Mesenchymal stem cell (in vitro differentiated cells and primary cell): ENCODE results near the gene SLC12A7.

Source experiments
- DNase-seq: peaks from one replicate; pipeline ENCODE4 v3.0.0-alpha.2; 2013
- H2AFZ ChIP-seq: one replicate; pipeline ENCODE4 v1.6.1; 2013; ENCODE audit warnings: low read depth, mild to moderate bottlenecking, control low read depth, inconsistent platforms, low read length, moderate library complexity
- H2AK5ac ChIP-seq: 2 replicates; pipeline ENCODE4 v1.6.1; 2013; ENCODE audit warnings: low read length, moderate library complexity, mild to moderate bottlenecking, inconsistent platforms; ENCODE audit not compliant: severe bottlenecking
- H2BK120ac ChIP-seq: one replicate; pipeline ENCODE4 v1.6.1; 2013; ENCODE audit warnings: low read depth, mild to moderate bottlenecking, inconsistent platforms, low read length, moderate library complexity
- H2BK12ac ChIP-seq, 2 experiments: one replicate each; pipeline ENCODE4 v1.6.1; 2013; ENCODE audit warnings: inconsistent platforms in 2 of 2, low read length in 2 of 2, mild to moderate bottlenecking in 2 of 2, moderate library complexity in 2 of 2, control low read depth in 1 of 2
- H2BK15ac ChIP-seq: one replicate; pipeline ENCODE4 v1.6.1; 2013; ENCODE audit warnings: mild to moderate bottlenecking, low read depth, inconsistent platforms; ENCODE audit not compliant: poor library complexity, severe bottlenecking
- H2BK5ac ChIP-seq: 2 replicates; pipeline ENCODE4 v1.6.1; 2013; ENCODE audit warnings: low read depth, mild to moderate bottlenecking, low read length, control low read depth, inconsistent platforms; ENCODE audit not compliant: poor library complexity, severe bottlenecking
- H3K14ac ChIP-seq, 2 experiments: one replicate each; pipeline ENCODE4 v1.6.1; 2013; ENCODE audit warnings: inconsistent platforms in 2 of 2, low read length in 2 of 2, control low read depth in 1 of 2, mild to moderate bottlenecking in 1 of 2, moderate library complexity in 1 of 2
- H3K18ac ChIP-seq, 2 experiments: one replicate each; pipeline ENCODE4 v1.6.1; 2013; ENCODE audit warnings: inconsistent platforms in 2 of 2, low read length in 2 of 2, control low read depth in 1 of 2, low read depth in 1 of 2, mild to moderate bottlenecking in 1 of 2
- H3K23ac ChIP-seq, 2 experiments: one replicate each; pipeline ENCODE4 v1.6.1; 2013; ENCODE audit warnings: inconsistent platforms in 2 of 2, low read length in 2 of 2, mild to moderate bottlenecking in 2 of 2, moderate library complexity in 2 of 2, control low read depth in 1 of 2
- H3K27ac ChIP-seq: 2 replicates; pipeline ENCODE4 v1.5.1; 2013; ENCODE audit warnings: mild to moderate bottlenecking, moderate library complexity, low read length, control low read depth, inconsistent platforms; ENCODE audit not compliant: poor library complexity, severe bottlenecking
- H3K27me3 ChIP-seq, 2 experiments: 2 replicates each; pipeline versions ENCODE4 v1.6.1 to v1.7.0; 2013; ENCODE audit warnings: low read length in 2 of 2, mild to moderate bottlenecking in 2 of 2, moderate library complexity in 2 of 2, control low read depth in 1 of 2, inconsistent platforms in 1 of 2; ENCODE audit not compliant: control insufficient read depth in 1 of 2, insufficient read depth in 1 of 2
- H3K36me3 ChIP-seq, 2 experiments: 2 replicates each; pipeline versions ENCODE4 v1.6.1 to v1.7.0; 2013; ENCODE audit warnings: low read length in 2 of 2, control low read depth in 1 of 2, inconsistent platforms in 1 of 2, low read depth in 1 of 2, mild to moderate bottlenecking in 1 of 2; ENCODE audit not compliant: insufficient read depth in 2 of 2, control insufficient read depth in 1 of 2
- H3K4ac ChIP-seq, 2 experiments: one replicate each; pipeline ENCODE4 v1.6.1; 2013; ENCODE audit warnings: inconsistent platforms in 2 of 2, low read length in 2 of 2, mild to moderate bottlenecking in 2 of 2, moderate library complexity in 2 of 2, control low read depth in 1 of 2, low read depth in 1 of 2
- H3K4me1 ChIP-seq: 2 replicates; pipeline ENCODE4 v1.6.1; 2013; ENCODE audit warnings: low read depth, low read length, control low read depth; ENCODE audit not compliant: control insufficient read depth, insufficient read depth
- H3K4me2 ChIP-seq: 2 replicates; pipeline ENCODE4 v1.6.1; 2013; ENCODE audit warnings: low read length, mild to moderate bottlenecking, inconsistent platforms; ENCODE audit not compliant: poor library complexity, severe bottlenecking
- H3K4me3 ChIP-seq, 2 experiments: 2 replicates each; pipeline versions ENCODE4 v1.5.1 to v1.7.0; 2013; ENCODE audit warnings: low read length in 2 of 2, mild to moderate bottlenecking in 2 of 2, control low read depth in 1 of 2, low read depth in 1 of 2; ENCODE audit not compliant: insufficient read depth in 1 of 2
- H3K79me1 ChIP-seq: replicated peaks from 2 replicates; pipeline ENCODE4 v1.6.1; 2013; ENCODE audit warnings: mild to moderate bottlenecking, control low read depth, low read length, inconsistent platforms; ENCODE audit not compliant: poor library complexity, severe bottlenecking
- H3K9ac ChIP-seq: 2 replicates; pipeline ENCODE4 v1.7.0; 2013; ENCODE audit warnings: mild to moderate bottlenecking, low read length, moderate library complexity
- H3K9me3 ChIP-seq: 2 replicates; pipeline ENCODE4 v1.7.0; 2013; ENCODE audit warnings: mild to moderate bottlenecking, low read length; ENCODE audit not compliant: control insufficient read depth
- H4K8ac ChIP-seq: one replicate; pipeline ENCODE4 v1.6.1; 2013; ENCODE audit warnings: inconsistent platforms, mild to moderate bottlenecking, low read length, moderate library complexity
- H4K91ac ChIP-seq: one replicate; pipeline ENCODE4 v1.6.1; 2013; ENCODE audit warnings: mild to moderate bottlenecking, low read length, inconsistent platforms
- WGBS: methylation state at CpG from one replicate; pipeline ENCODE4 v1.1.7; 2013; ENCODE audit warnings: mixed read lengths; 5-methylcytosine and 5-hydroxymethylcytosine counted together

The SLC12A7 gene

DNA sequence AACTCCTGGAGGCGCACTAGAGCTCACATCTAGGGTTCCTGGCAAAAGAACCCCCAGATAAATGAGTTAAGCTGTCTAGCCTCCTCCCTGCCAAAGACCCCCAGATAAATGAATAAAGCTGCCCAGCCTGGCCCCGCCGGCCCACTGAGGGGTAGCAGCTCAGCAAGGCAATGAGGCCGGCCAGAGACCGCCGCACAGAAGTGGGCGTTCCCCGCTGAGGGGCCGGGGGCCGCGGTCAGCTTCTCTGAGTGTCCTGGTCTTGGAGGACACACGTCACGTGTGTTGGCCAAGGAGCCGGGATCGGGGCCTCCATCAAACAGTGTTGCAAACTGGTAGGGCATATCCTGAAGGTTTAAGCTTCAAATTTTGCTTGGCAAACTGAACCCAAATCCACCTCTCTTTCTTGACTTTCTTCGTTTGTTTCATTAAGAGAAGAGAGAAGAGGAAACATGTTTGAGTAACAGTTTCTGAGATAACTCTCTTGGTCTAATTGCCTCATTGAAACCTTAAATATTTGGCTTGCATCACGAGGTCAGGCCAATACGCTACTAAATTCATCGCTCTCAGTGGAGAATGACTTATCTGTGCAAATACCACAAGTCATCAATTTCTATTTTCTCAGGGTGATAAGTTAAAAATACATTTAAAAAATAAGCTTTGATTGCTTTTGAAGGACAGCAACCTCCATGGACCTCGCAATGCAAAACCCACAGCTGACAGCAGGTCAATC, 11.7 kb upstream of the SLC12A7 start:
- no peak overlapping the region for H2BK5ac ChIP-seq
- 94% methylated on average over 18 of the region's 20 CpGs for WGBS
- H3K9me3 ChIP-seq: no peaks in the 10 kb centered on the region
- H3K27ac ChIP-seq: no peak overlapping the region
- H3K4me1 ChIP-seq: peaks cover 2% of the 10 kb centered on the region
- no peak overlapping the region for H3K4me3 ChIP-seq
- no peak for DNase-seq
- H3K79me1 ChIP-seq: no peaks in the 10 kb centered on the region
- no peak overlapping the region for H2BK120ac ChIP-seq
- no peak overlapping the region for H3K14ac ChIP-seq
- H3K27me3 ChIP-seq: peaks cover 53 to 78% of the 10 kb centered on the region in 2 experiments
- H2BK15ac ChIP-seq: no peak overlapping the region
- no peak overlapping the region for H4K8ac ChIP-seq
- no peak overlapping the region for H2BK12ac ChIP-seq
- H3K4ac ChIP-seq: no peak overlapping the region
- no peak overlapping the region for H3K9ac ChIP-seq
- H3K36me3 ChIP-seq: no peaks in the 10 kb centered on the region
- no peak overlapping the region for H3K4me2 ChIP-seq
- H3K18ac ChIP-seq: no peak overlapping the region
- H3K23ac ChIP-seq: no peak overlapping the region
- no peak overlapping the region for H2AK5ac ChIP-seq
- no peak overlapping the region for H2AFZ ChIP-seq
- H4K91ac ChIP-seq: no peak overlapping the region

DNA sequence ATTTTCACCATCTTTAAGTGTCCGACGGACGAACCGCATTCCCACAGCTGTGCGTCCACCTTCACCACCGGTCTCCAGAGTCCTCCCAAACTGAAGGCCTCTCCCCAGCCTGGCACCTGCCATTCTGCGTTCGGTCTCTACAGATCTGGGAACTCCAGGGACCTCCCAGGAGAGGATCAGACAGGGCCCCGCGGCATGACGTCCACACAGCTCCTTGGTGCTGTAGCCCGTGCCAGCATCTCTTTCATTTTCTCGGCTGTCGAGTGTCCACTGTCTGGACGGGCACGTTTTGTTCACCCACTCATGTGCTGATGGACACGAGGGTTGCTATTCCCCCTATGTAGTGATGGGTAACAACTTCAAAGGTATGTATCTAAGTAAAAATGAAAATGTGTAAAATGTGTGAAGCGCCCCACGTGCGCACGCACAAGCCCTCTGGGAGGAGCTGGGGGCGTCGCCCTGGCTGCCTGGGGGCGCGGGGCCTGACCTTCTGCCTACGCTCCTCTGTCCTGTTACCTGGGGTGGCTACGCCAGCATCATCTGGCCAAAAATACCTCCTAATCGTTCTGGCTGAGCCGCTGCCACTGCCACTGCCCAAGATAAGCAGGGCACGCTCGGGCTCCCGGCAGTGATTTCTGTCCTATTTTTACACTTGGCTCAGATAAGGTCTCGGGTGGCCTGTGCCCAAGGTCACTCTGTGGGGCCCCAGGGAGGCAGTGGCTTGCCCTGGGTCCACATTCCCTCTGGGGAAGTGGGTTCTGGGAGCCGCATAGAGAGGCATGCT, 10.8 kb upstream of the SLC12A7 start:
- no peak overlapping the region for H2AK5ac ChIP-seq
- peaks cover 2% of the 10 kb centered on the region for H3K4me1 ChIP-seq
- peak overlapping the region in 1 of 2 experiments; percentile 32 for H2BK12ac ChIP-seq
- no peak overlapping the region for H4K8ac ChIP-seq
- no peaks in the 10 kb centered on the region for H3K9me3 ChIP-seq
- no peak overlapping the region for H3K4me2 ChIP-seq
- no peak overlapping the region for H2BK5ac ChIP-seq
- H3K4ac ChIP-seq: no peak overlapping the region
- no peak overlapping the region for H3K14ac ChIP-seq
- H3K27ac ChIP-seq: no peak overlapping the region
- no peak overlapping the region for H2BK15ac ChIP-seq
- no peaks in the 10 kb centered on the region for H3K36me3 ChIP-seq
- no peak overlapping the region for H2BK120ac ChIP-seq
- H2AFZ ChIP-seq: no peak overlapping the region
- H4K91ac ChIP-seq: no peak overlapping the region
- no peak for DNase-seq
- no peak overlapping the region for H3K9ac ChIP-seq
- no peak overlapping the region for H3K4me3 ChIP-seq
- no peak overlapping the region for H3K18ac ChIP-seq
- H3K27me3 ChIP-seq: peaks cover 53 to 77% of the 10 kb centered on the region in 2 experiments
- no peaks in the 10 kb centered on the region for H3K79me1 ChIP-seq
- WGBS: 95% methylated on average over 34 of the region's 34 CpGs
- no peak overlapping the region for H3K23ac ChIP-seq

DNA sequence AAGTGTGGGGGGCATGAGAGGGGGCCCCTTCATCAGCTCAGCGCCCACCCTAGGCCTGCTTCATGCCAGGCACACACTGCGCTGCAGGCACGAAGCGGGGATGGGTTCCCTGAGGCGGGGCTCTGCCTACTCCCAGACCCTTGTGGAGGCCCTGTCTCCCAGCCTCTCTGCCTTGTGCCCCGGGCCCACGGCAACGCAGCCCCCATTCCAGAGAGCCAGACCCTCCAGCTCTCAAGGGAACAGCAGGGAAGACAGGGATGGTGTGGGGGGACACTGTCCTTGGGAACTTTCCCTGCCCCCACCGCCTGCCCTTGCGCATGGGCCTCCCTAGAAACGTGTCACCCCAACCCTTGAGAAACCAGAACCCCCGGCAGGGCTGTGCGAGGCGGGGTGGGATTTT, 10.0 kb upstream of the SLC12A7 start:
- H3K4me1 ChIP-seq: peaks cover 2% of the 10 kb centered on the region
- H3K9ac ChIP-seq: no peak overlapping the region
- H2BK5ac ChIP-seq: no peak overlapping the region
- H3K4me2 ChIP-seq: no peak overlapping the region
- no peaks in the 10 kb centered on the region for H3K9me3 ChIP-seq
- H3K18ac ChIP-seq: no peak overlapping the region
- H2BK15ac ChIP-seq: peak overlapping the region; percentile 49
- H3K23ac ChIP-seq: no peak overlapping the region
- no peaks in the 10 kb centered on the region for H3K79me1 ChIP-seq
- H2AFZ ChIP-seq: no peak overlapping the region
- DNase-seq: no peak
- 91% methylated on average over 10 of the region's 14 CpGs for WGBS
- H3K4me3 ChIP-seq: no peak overlapping the region
- H3K27me3 ChIP-seq: peaks cover 57 to 74% of the 10 kb centered on the region in 2 experiments
- H2BK120ac ChIP-seq: no peak overlapping the region
- peak overlapping the region in 1 of 2 experiments; percentile 33 for H2BK12ac ChIP-seq
- H3K4ac ChIP-seq: no peak overlapping the region
- no peaks in the 10 kb centered on the region for H3K36me3 ChIP-seq
- H2AK5ac ChIP-seq: no peak overlapping the region
- H3K27ac ChIP-seq: no peak overlapping the region
- peak overlapping the region; percentile 28 for H4K91ac ChIP-seq
- peak overlapping the region; percentile 47 for H4K8ac ChIP-seq
- H3K14ac ChIP-seq: no peak overlapping the region

DNA sequence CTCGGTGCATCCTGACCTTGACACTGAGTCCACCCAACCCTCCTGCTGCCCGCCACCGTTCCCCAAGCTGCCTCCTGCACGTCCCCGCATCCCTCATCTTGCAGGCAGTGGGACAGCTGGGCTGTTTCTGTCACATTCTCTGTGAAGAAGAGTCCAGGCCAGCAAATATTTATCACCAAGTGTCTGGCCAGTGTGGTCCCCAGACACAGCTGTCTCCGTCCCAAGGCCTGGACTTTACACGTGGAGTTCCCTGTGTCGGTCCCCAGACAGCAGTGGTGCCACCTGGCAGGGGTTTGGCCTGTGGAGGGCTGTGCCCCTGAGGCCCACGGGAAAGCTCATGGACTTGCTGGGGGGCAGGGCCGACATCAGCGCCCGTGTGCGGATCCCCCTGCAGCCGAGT, 9.2 kb upstream of the SLC12A7 start:
- 68% methylated on average over 14 of the region's 14 CpGs for WGBS

More for the DNA sequence above, 9.2 kb upstream of the SLC12A7 start:
- no peaks in the 10 kb centered on the region for H3K79me1 ChIP-seq
- no peaks in the 10 kb centered on the region for H3K9me3 ChIP-seq
- peaks cover 57 to 82% of the 10 kb centered on the region in 2 experiments for H3K27me3 ChIP-seq
- H3K14ac ChIP-seq: no peak overlapping the region
- no peak overlapping the region for H3K23ac ChIP-seq
- no peak overlapping the region for H3K4ac ChIP-seq
- H3K4me1 ChIP-seq: peaks cover 2% of the 10 kb centered on the region
- H4K8ac ChIP-seq: no peak overlapping the region
- H3K27ac ChIP-seq: no peak overlapping the region
- no peak for DNase-seq
- no peak overlapping the region for H2BK5ac ChIP-seq
- H4K91ac ChIP-seq: no peak overlapping the region
- no peak overlapping the region for H3K18ac ChIP-seq
- no peak overlapping the region for H2AK5ac ChIP-seq
- no peak overlapping the region for H3K9ac ChIP-seq
- H3K4me2 ChIP-seq: no peak overlapping the region
- peak overlapping the region; percentile 11 to 45 for H2BK12ac ChIP-seq
- H2BK120ac ChIP-seq: no peak overlapping the region
- no peaks in the 10 kb centered on the region for H3K36me3 ChIP-seq
- H2BK15ac ChIP-seq: no peak overlapping the region
- H2AFZ ChIP-seq: no peak overlapping the region
- H3K4me3 ChIP-seq: no peak overlapping the region
